Vagina (tissue), 2 donors: Measurements from ENCODE around the gene DIAPH3.

Source experiments
- CTCF ChIP-seq, 3 experiments: fragments of 450-650 bp in 2 of 3; fragments of 200-600 bp in 1 of 3; sonication (generic) in 1 of 3; IDR thresholded peaks; one replicate each; pipeline ENCODE4 v1.5.1; 2017 to 2019; ENCODE audit warnings: antibody characterized with exemption in 3 of 3, mild to moderate bottlenecking in 2 of 3, moderate library complexity in 2 of 3
- POLR2A ChIP-seq, 2 donors: fragments of 450-650 bp; IDR thresholded peaks; one replicate each; pipeline ENCODE4 v1.6.1; 2017; ENCODE audit warnings: antibody characterized with exemption in 2 of 2, mild to moderate bottlenecking in 2 of 2, moderate library complexity in 2 of 2

GRCh38 chr13:59728896-59729545 lies 434.7 kb downstream of the DIAPH3 start:
- TF ChIP-seq CTCF (IDR thresholded peaks at IDR 0.05) (no peak), POLR2A (IDR thresholded peaks at IDR 0.05) (no peak)
